Umbilical cord (tissue), 1 donor: Measurements from ENCODE around the gene NKX2-2. TPM values are rescaled to one million over a fixed set of nuclear protein-coding genes. Genes with fewer than 3 reads are reported as not detected.

Experiments used
- total RNA-seq: library from RNA; depleted of rRNA; stranded (reverse); fragments of >200 nt; gene quantifications from one replicate; pipeline ENCODE4 v1.2.3, GENCODE V29; 2014; ENCODE audit warnings: low replicate concordance; ENCODE audit not compliant: insufficient read depth

The NKX2-2 gene
- total RNA-seq, 1 donor from 2014 or later = 1.4 TPM

Other genes starting within 250 kb of the NKX2-2 start
- gene XRN2, start 210.7 kb downstream of the NKX2-2 start, total RNA-seq = 54.9 TPM
- not detected for gene NKX2-4, start 116.5 kb downstream of the NKX2-2 start, total RNA-seq
- 1.9 TPM for gene PAX1, start 191.6 kb upstream of the NKX2-2 start, total RNA-seq